Ishikawa (cell line): ENCODE measurements around the gene TRAPPC2.

Source experiments
- CEBPB ChIP-seq: IDR thresholded peaks from 2 replicates; pipeline ENCODE4 v1.6.1; 2012
- CREB1 ChIP-seq: IDR thresholded peaks from 2 replicates; pipeline ENCODE4 v1.6.1; 2012; ENCODE audit warnings: low read depth
- EGR1 ChIP-seq: IDR thresholded peaks from 2 replicates; pipeline ENCODE4 v1.6.1; 2012
- EP300 ChIP-seq: IDR thresholded peaks from 2 replicates; pipeline ENCODE4 v1.6.1; 2012; ENCODE audit warnings: borderline replicate concordance
- FOXM1 ChIP-seq: IDR thresholded peaks from 2 replicates; pipeline ENCODE4 v1.6.1; 2012; ENCODE audit warnings: low read depth, borderline replicate concordance
- NFIC ChIP-seq: IDR thresholded peaks from 2 replicates; pipeline ENCODE4 v1.6.1; 2012
- RAD21 ChIP-seq: IDR thresholded peaks from 2 replicates; pipeline ENCODE4 v1.6.1; 2012; ENCODE audit warnings: low read depth
- TAF1 ChIP-seq: IDR thresholded peaks from 2 replicates; pipeline ENCODE4 v1.6.1; 2012; ENCODE audit warnings: low read depth, mild to moderate bottlenecking
- TCF12 ChIP-seq: IDR thresholded peaks from 2 replicates; pipeline ENCODE4 v1.6.1; 2012; ENCODE audit warnings: low read depth
- TEAD4 ChIP-seq: IDR thresholded peaks from 2 replicates; pipeline ENCODE4 v1.6.1; 2012
- YY1 ChIP-seq: IDR thresholded peaks from 2 replicates; pipeline ENCODE4 v1.6.1; 2012; ENCODE audit warnings: low read depth
- ZBTB7A ChIP-seq: IDR thresholded peaks from 2 replicates; pipeline ENCODE4 v1.6.1; 2012; ENCODE audit warnings: low read depth
- TF ChIP-seq, protein P1 (sequence below): IDR thresholded peaks from 2 replicates; pipeline ENCODE4 v1.6.1; 2012
- TF ChIP-seq, protein P2 (sequence below): IDR thresholded peaks from 2 replicates; pipeline ENCODE4 v1.6.1; 2012
- TF ChIP-seq, protein P3 (sequence below): IDR thresholded peaks from 2 replicates; pipeline ENCODE4 v1.6.1; 2012; ENCODE audit warnings: low read depth, mild to moderate bottlenecking

Gene TRAPPC2

DNA sequence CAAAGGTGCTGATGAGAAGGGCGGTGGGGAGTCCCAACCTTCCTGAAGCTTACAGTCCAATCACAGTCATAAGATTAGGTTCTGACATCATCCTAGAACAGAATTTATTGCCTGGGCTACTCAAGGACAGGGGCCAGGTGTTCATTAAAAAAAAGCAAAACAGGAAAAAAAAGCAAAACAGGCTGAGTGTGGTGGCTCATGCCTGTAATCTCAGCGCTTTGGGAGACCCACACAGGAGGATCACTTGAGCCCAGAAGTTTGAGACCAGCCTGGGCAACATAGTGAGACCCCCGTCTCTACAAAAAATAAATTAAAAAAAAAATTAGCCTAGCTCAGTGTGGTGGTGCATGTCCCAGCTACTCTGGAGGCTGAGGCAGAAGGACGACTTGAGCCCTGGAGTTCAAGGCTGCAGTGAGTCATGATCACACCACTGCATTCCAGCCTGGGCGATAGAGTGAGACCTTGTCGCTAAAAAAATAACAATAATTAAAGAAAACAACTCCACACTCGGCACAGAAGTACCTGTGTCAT lies 42.5 kb downstream of the TRAPPC2 start:
- TF ChIP-seq CREB1 (no peak), EP300 (no peak)

DNA sequence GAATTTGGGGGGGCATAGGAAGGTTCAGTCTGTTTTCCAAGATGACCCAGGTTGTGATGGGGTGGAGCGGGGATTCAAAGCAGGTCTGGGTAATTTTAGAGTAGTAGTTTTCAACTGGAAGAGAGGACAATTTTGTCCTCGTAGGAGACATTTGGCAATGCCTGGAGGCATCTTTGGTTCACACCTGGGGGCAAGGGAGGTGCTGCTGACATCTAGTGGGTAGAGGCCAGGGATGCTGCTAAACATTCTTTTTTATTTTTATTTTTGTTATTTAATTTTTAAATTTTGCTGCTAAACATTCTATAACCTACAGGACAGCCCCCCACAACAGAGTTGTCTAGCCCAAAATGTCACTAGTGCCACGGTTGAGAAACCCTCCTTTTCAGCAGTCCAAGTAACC lies 43.6 kb downstream of the TRAPPC2 start:
- no peak for TF ChIP-seq EP300
- no peak for TF ChIP-seq RAD21
- no peak for TF ChIP-seq TEAD4
- TF ChIP-seq TAF1: no peak
- TF ChIP-seq, protein P1, sequence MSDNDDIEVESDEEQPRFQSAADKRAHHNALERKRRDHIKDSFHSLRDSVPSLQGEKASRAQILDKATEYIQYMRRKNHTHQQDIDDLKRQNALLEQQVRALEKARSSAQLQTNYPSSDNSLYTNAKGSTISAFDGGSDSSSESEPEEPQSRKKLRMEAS: no peak
- TF ChIP-seq YY1: no peak
- no peak for TF ChIP-seq CREB1
- no peak for TF ChIP-seq FOXM1
- no peak for TF ChIP-seq ZBTB7A
- TF ChIP-seq, protein P2, sequence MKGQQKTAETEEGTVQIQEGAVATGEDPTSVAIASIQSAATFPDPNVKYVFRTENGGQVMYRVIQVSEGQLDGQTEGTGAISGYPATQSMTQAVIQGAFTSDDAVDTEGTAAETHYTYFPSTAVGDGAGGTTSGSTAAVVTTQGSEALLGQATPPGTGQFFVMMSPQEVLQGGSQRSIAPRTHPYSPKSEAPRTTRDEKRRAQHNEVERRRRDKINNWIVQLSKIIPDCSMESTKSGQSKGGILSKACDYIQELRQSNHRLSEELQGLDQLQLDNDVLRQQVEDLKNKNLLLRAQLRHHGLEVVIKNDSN: no peak

DNA sequence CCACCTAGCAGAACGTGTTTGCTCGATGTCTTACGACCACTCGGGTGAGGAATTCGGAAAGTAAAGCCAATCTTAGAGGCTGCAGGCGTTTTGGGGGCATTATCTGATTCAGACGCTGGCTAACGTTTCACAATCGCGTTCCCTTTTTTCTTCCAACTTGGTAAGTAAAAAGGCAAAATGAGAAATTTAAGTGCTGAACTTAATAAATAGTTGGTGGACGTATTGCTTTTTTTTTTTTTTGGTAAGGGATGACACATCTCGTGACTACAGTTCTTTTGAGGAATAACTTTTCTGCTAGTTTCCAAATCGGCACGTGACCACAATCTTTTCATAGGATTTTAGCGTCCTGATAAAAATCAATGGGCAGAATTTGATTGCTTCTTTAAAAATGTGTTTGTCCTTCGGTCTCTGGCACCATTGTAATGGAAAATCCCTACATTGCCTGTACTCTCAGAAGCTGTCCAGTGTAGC lies 44.6 kb downstream of the TRAPPC2 start:
- TF ChIP-seq, protein P2: peak; percentile 38; the same call in 1 of the 2 replicates
- TF ChIP-seq FOXM1 (no peak), EP300 (no peak)

DNA sequence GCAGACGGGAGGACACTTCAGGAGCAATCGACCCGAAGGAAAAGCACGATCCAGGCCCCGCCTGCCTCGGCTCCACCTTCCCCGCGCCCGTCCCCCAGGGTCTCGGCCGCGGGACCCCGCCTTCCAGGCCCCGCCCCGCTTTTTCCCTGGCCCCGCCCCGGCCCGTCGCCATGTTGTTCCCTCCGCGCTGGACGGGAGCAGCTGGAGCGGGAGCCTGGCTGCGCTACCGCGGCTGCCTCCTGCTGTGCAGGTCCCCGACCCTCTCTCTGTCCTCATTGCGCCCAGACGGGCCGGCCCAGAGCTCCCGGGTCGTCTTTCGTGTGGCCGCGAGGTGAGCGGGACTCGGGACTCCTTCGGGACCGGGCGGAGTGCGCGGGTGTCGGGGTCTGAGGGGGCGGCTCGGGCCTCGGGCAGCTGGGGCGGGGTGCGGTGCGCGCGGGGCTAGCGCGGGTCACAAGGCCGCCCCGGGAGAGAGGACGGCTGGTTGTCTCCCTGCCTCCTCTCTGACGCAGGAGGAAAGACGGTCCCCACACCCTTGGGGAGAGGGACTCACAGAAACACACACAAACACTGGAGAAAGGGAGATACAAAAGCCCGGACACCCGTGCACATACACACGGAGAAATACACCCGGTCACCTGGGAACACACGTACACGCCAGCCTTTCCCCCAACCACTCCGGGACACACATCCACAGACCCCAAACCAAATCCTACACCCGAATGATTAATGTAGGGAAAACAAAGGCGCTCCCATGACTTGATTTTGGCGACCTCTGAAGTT lies 45.3 kb downstream of the TRAPPC2 start, which contains the start of gene RAB9A:
TSS of gene RAB9A (plus strand) at position 171 of the 783 bp plus-strand sequence. CDS start 19,619 bp downstream, outside the sequence.
- no peak for TF ChIP-seq TCF12
- TF ChIP-seq CREB1: no peak
- TF ChIP-seq, protein P3, sequence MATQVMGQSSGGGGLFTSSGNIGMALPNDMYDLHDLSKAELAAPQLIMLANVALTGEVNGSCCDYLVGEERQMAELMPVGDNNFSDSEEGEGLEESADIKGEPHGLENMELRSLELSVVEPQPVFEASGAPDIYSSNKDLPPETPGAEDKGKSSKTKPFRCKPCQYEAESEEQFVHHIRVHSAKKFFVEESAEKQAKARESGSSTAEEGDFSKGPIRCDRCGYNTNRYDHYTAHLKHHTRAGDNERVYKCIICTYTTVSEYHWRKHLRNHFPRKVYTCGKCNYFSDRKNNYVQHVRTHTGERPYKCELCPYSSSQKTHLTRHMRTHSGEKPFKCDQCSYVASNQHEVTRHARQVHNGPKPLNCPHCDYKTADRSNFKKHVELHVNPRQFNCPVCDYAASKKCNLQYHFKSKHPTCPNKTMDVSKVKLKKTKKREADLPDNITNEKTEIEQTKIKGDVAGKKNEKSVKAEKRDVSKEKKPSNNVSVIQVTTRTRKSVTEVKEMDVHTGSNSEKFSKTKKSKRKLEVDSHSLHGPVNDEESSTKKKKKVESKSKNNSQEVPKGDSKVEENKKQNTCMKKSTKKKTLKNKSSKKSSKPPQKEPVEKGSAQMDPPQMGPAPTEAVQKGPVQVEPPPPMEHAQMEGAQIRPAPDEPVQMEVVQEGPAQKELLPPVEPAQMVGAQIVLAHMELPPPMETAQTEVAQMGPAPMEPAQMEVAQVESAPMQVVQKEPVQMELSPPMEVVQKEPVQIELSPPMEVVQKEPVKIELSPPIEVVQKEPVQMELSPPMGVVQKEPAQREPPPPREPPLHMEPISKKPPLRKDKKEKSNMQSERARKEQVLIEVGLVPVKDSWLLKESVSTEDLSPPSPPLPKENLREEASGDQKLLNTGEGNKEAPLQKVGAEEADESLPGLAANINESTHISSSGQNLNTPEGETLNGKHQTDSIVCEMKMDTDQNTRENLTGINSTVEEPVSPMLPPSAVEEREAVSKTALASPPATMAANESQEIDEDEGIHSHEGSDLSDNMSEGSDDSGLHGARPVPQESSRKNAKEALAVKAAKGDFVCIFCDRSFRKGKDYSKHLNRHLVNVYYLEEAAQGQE: no peak
- TF ChIP-seq RAD21: no peak
- 0 out of 2 replicates have a peak, but pooled peaks have one; percentile 43 for TF ChIP-seq EGR1
- TF ChIP-seq, protein P1: no peak
- TF ChIP-seq YY1: peak; percentile 78
- no peak for TF ChIP-seq FOXM1
- TF ChIP-seq, protein P2: no peak
- peak; percentile 80 for TF ChIP-seq ZBTB7A
- no peak for TF ChIP-seq CEBPB
- no peak for TF ChIP-seq NFIC
- no peak for TF ChIP-seq EP300
- TF ChIP-seq TAF1: peak; percentile 30; the same call in 1 of the 2 replicates
- no peak for TF ChIP-seq TEAD4

DNA sequence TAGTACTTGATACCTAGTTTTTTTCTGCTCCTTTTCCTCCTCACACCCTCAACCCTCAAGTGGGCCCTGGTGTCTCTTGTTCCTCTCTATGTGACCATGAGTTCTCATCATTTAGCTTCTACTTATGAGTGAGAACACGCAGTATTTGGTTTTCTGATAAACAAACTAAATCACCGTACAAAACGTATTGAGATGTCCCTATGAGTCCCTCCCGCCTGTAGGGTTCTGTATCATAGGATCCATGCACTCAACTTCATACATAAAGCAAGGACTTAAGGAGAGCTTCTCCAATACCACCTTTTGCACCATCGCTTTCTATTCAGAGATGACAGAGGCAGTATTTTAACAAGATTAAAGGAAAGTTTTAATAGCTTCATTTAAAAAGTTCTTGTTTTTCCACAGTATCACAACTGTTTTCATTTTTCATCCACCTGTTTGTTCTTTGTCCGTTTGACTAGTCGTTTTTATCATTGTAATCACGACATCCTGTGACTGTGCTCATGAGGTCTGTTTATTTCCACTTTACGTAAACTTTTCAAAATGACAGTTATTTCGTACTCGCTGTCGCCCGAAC lies 45.9 kb downstream of the TRAPPC2 start:
- no peak for TF ChIP-seq FOXM1
- TF ChIP-seq EGR1: no peak
- TF ChIP-seq CEBPB: no peak
- no peak for TF ChIP-seq NFIC
- no peak for TF ChIP-seq TCF12
- no peak for TF ChIP-seq CREB1
- no peak for TF ChIP-seq RAD21
- no peak for TF ChIP-seq TEAD4
- no peak for TF ChIP-seq TAF1
- TF ChIP-seq, protein P2: no peak
- TF ChIP-seq, protein P3: no peak
- no peak for TF ChIP-seq EP300
- no peak for TF ChIP-seq ZBTB7A
- TF ChIP-seq, protein P1: no peak
- TF ChIP-seq YY1: no peak
